Effector memory CD4-positive, alpha-beta T cell (primary cell): ENCODE results near the gene ABHD17A.

Experiments
- DNase-seq, 3 donors: peaks; one replicate each; pipeline ENCODE4 v3.0.0-alpha.2; 2020
- H3K27ac ChIP-seq: 2 replicates; pipeline ENCODE4 v1.7.0; 2013; ENCODE audit warnings: mild to moderate bottlenecking, low read length, moderate library complexity; ENCODE audit not compliant: insufficient read depth, poor library complexity, severe bottlenecking
- H3K27me3 ChIP-seq: replicated peaks from 2 replicates; pipeline ENCODE4 v1.7.0; 2013; ENCODE audit warnings: mild to moderate bottlenecking, low read length; ENCODE audit not compliant: insufficient read depth, control insufficient read depth, poor library complexity, severe bottlenecking
- H3K36me3 ChIP-seq: 2 replicates; pipeline ENCODE4 v1.7.0; 2013; ENCODE audit warnings: mild to moderate bottlenecking, low read length, moderate library complexity; ENCODE audit not compliant: control insufficient read depth, insufficient read depth
- H3K4me1 ChIP-seq: 2 replicates; pipeline ENCODE4 v1.7.0; 2013; ENCODE audit warnings: low read length, mild to moderate bottlenecking; ENCODE audit not compliant: control insufficient read depth, insufficient read depth, poor library complexity, severe bottlenecking
- H3K4me3 ChIP-seq: 2 replicates; pipeline ENCODE4 v1.7.0; 2013; ENCODE audit warnings: low read length, low read depth, mild to moderate bottlenecking; ENCODE audit not compliant: insufficient read depth, poor library complexity, severe bottlenecking
- H3K9me3 ChIP-seq: 2 replicates; pipeline ENCODE4 v1.7.0; 2013; ENCODE audit warnings: mild to moderate bottlenecking, low read length, moderate library complexity; ENCODE audit not compliant: control insufficient read depth

ABHD17A gene

DNA sequence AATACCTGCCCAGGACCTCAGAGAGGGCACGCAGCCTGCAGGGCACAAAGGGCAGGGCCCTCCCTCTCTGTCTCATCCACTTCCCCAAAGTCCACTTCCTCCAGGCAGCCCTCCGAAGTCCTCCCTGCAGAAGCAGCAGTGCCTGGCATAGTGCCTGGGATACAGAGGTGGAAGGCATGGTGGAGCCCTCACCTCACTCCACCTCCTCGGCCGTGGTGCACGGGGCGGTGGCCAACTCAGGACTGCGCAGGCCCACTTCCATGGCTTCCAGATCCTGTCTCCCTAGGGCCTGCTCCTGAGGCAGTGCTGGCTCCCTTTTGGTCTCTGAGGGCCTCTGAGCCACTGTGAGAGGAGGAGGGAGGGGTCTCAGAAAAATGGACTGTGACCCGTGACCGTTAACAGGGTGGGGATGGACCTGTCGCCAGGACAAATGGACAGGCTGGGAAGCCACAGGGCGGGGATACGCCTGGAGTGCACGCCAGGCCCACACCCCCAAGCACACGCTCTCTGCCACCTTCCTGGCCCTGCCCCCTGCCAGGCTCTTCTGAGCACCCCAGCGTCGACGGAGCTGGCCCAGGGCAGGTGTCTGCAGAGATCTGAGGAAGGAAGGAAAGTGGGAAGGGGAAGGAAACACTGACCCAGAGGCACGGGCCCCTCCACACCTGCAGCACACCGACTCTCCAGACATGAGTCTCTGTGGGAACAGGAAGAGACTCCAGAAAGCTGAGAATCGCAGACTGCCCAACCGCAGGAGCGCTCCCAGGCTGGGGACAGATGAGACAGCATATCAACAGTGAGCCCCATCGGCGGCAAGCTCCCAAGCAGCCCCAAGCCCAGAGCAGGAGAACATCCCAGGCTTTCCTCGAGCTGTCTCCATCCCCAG lies 45.4 kb downstream of the ABHD17A start:
- Histone ChIP-seq H3K4me3 (no peak overlapping the region), H3K9me3 (no peaks in the 10 kb centered on the region), H3K27me3 (no peaks in the 10 kb centered on the region), H3K4me1 (peaks cover 18% of the 10 kb centered on the region), H3K27ac (no peak overlapping the region), H3K36me3 (peaks cover 19% of the 10 kb centered on the region)
- no peak for DNase-seq

- no peak overlapping the region for H3K27ac ChIP-seq
- H3K4me1 ChIP-seq, result peaks cover 10% of the 10 kb centered on the region
- no peaks in the 10 kb centered on the region for H3K9me3 ChIP-seq
- DNase-seq, result peak; percentile 28 to 48 (median 36)
- peaks cover 19% of the 10 kb centered on the region for H3K36me3 ChIP-seq
- H3K4me3 ChIP-seq, result no peak overlapping the region
- H3K27me3 ChIP-seq, result no peaks in the 10 kb centered on the region
These were observed 47.6 kb downstream of the ABHD17A start for GRCh38 chr19:1837625-1838105.

- Histone ChIP-seq H3K36me3 (peaks cover 19% of the 10 kb centered on the region), H3K9me3 (no peaks in the 10 kb centered on the region), H3K27me3 (no peaks in the 10 kb centered on the region), H3K27ac (no peak overlapping the region), H3K4me1 (peaks cover 8% of the 10 kb centered on the region), H3K4me3 (no peak overlapping the region)
- DNase-seq, result no peak
These were observed 48.1 kb downstream of the ABHD17A start for GRCh38 chr19:1837222-1837565.

- DNase-seq, result no peak
- Histone ChIP-seq H3K4me3 (no peak overlapping the region), H3K4me1 (peaks cover 6% of the 10 kb centered on the region), H3K27me3 (no peaks in the 10 kb centered on the region), H3K36me3 (peaks cover 19% of the 10 kb centered on the region), H3K27ac (no peak overlapping the region), H3K9me3 (no peaks in the 10 kb centered on the region)
These were observed 48.7 kb downstream of the ABHD17A start for GRCh38 chr19:1836458-1837221.

DNA sequence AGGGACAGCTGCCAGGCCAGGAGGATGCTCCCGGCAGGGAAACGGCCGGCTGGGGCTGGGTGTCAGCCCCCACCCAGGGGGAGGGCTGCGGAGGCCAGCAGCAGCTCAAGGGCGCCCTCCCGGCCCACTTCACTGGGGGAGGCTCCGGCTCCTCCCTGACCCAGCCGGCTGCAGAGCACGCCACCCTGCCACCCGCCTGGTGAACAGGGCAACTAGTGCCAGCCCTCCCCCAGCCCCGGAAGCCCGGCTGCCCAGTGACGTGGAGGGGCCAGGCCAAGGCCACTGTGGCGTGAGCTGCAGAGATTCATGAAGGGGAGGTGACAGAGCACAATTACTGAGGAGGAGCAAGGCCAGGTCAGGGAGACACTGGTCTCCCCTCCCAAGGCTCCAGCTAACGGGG lies 51.8 kb downstream of the ABHD17A start:
- Histone ChIP-seq H3K9me3 (no peaks in the 10 kb centered on the region), H3K4me3 (no peak overlapping the region), H3K27me3 (no peaks in the 10 kb centered on the region), H3K4me1 (peaks cover under 1% of the 10 kb centered on the region), H3K27ac (no peak overlapping the region), H3K36me3 (peaks cover 26% of the 10 kb centered on the region)
- no peak for DNase-seq

DNA sequence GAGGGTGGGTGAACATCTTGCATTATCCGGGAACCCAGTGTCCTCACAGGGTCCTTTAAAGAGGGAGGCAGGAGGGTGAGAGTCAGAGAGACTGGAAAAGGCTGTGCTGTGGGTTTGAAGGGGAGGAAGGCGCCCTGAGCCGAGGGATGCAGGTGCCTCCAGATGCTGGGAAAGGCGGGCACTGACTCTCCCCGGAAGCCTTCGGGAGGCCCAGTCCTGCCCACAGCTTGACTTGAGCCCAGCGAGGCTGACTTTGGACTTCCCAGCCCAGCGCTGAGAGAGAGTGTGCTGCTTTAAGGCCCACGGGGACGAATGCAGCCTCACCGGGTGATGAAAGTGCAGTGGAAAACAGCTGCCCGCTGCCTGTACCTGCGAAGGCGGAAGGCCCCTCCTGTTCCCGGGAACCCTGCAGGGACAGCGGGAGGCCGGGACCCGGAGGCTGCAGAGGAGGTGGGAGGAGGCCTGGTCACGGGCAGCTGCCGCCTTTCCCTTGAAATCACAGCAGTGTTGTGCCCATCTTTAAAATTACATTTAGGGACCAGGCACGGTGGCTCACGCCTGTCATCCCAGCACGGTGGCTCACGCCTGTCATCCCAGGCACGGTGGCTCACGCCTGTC lies 53.1 kb downstream of the ABHD17A start:
- Histone ChIP-seq H3K27ac (no peak overlapping the region), H3K9me3 (no peaks in the 10 kb centered on the region), H3K36me3 (peaks cover 40% of the 10 kb centered on the region), H3K4me1 (no peaks in the 10 kb centered on the region), H3K4me3 (no peak overlapping the region), H3K27me3 (no peaks in the 10 kb centered on the region)
- DNase-seq, result no peak

DNA sequence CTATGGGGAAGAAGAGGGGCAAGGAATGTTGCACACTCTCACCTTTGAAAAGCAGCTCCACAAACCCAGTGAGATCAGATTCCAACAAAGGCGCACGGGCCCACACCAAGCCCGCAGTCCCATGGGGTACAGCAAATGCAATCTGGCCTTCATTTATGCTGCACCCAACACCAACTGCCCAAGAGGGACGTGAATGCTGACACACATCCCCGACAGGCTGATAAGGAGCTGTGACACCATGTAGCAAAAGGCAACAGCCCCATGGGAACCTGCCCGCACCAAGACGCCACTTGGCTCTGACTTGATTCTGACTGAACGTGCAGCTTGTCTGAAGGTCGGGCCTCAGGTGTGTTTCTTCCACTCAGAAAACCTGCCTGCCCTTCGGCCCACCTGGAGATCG lies 54.3 kb downstream of the ABHD17A start:
- H3K27ac ChIP-seq, result no peak overlapping the region
- DNase-seq, result no peak
- no peaks in the 10 kb centered on the region for H3K9me3 ChIP-seq
- H3K36me3 ChIP-seq, result peaks cover 43% of the 10 kb centered on the region
- H3K4me1 ChIP-seq, result no peaks in the 10 kb centered on the region
- H3K27me3 ChIP-seq, result no peaks in the 10 kb centered on the region
- no peak overlapping the region for H3K4me3 ChIP-seq

GRCh38 chr19:1830568-1830967 lies 54.7 kb downstream of the ABHD17A start:
- Histone ChIP-seq H3K36me3 (peaks cover 47% of the 10 kb centered on the region), H3K9me3 (no peaks in the 10 kb centered on the region), H3K4me1 (no peaks in the 10 kb centered on the region), H3K27ac (no peak overlapping the region), H3K4me3 (no peak overlapping the region), H3K27me3 (no peaks in the 10 kb centered on the region)
- no peak for DNase-seq

GRCh38 chr19:1829958-1830357 lies 55.3 kb downstream of the ABHD17A start:
- Histone ChIP-seq H3K36me3 (peaks cover 46% of the 10 kb centered on the region), H3K9me3 (no peaks in the 10 kb centered on the region), H3K27ac (no peak overlapping the region), H3K4me3 (no peak overlapping the region), H3K27me3 (no peaks in the 10 kb centered on the region), H3K4me1 (no peaks in the 10 kb centered on the region)
- no peak for DNase-seq
